Mesodermal cell (in vitro differentiated cells): ENCODE data around the gene PDE4B. TPM values are rescaled to one million over a fixed set of nuclear protein-coding genes. Genes with fewer than 3 reads are reported as not detected.
A peak's percentile ranks its signal among the peaks of the same experiment; 100 is the strongest.

Experiments used
- H3K27ac ChIP-seq: 2 replicates; pipeline ENCODE4 v1.7.0; 2013; ENCODE audit warnings: mild to moderate bottlenecking, low read depth, low read length, moderate library complexity; ENCODE audit not compliant: severe bottlenecking
- H3K36me3 ChIP-seq: 2 replicates; pipeline ENCODE4 v1.7.1; 2013; ENCODE audit warnings: mild to moderate bottlenecking, low read length, moderate library complexity; ENCODE audit not compliant: control insufficient read depth, insufficient read depth
- H3K4me1 ChIP-seq: one replicate; pipeline ENCODE4 v1.7.1; 2013; ENCODE audit warnings: mild to moderate bottlenecking, low read length; ENCODE audit not compliant: insufficient read depth, control insufficient read depth, poor library complexity, severe bottlenecking
- H3K4me3 ChIP-seq: 2 replicates; pipeline ENCODE4 v1.7.0; 2013; ENCODE audit warnings: low read length, control low read depth, mild to moderate bottlenecking; ENCODE audit not compliant: insufficient read depth, poor library complexity, severe bottlenecking; ENCODE audit errors: extremely low read depth
- H3K9me3 ChIP-seq: 2 replicates; pipeline ENCODE4 v1.7.1; 2013; ENCODE audit warnings: mild to moderate bottlenecking, low read length, moderate library complexity; ENCODE audit not compliant: control insufficient read depth
- WGBS, 2 experiments: methylation state at CpG; one replicate each; pipeline ENCODE4 v1.1.5; 2013; ENCODE audit warnings: missing lambda C conversion rate in 2 of 2; ENCODE audit not compliant: insufficient coverage in 2 of 2; 5-methylcytosine and 5-hydroxymethylcytosine counted together
- polyA plus RNA-seq, 2 experiments: library from polyadenylated mRNA; stranded (reverse); fragments of 50-300 nt; gene quantifications; one replicate each; pipeline ENCODE4 v1.2.3, GENCODE V29; 2013

Gene PDE4B
- 24.2 TPM for polyA plus RNA-seq (2013, experiment 1 of 2)
- 19.0 TPM for polyA plus RNA-seq (2013, experiment 2 of 2)

- no peak within 1 kb of the TSS for H3K27ac ChIP-seq
- H3K9me3 ChIP-seq = no peaks in the 10 kb centered on the region
- H3K36me3 ChIP-seq = no peaks in the 10 kb centered on the region
- 0% methylated on average over 34 to 47 of the region's 67 CpGs for WGBS, 2 experiments
- no peaks in the 10 kb centered on the region for H3K4me1 ChIP-seq
- peak within 1 kb of the TSS; percentile 48 for H3K4me3 ChIP-seq
These were observed at the start of gene PDE4B for GRCh38 chr1:65792669-65793358. TSS of gene PDE4B (plus strand) at chr1:65792895.

DNA sequence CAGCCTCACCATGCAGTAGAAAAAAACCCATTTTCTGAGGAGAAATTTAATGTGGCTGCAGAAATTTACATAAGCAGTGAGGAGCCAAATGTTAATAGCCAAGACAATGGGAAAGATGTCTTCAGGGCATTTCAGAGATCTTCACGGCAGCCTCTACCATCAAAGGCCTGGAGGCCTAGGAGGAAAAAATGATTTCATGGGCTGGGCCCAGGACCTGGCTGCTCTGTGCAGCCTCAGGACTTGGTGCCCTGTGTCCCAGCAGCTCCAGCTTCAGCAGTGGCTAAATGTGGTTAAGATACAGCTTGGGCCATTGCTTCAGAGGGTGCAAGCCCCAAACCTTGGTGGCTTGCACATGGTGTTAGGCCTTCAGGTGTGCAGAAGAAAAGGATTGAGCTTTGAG lies 48.0 kb upstream of the PDE4B start:
- 80% methylated on average over 1 of the region's 1 CpG; no CpG with 5 or more reads in 1 of the 2 experiments for WGBS, 2 experiments
- peaks cover 18% of the 10 kb centered on the region for H3K9me3 ChIP-seq
- no peak overlapping the region for H3K4me3 ChIP-seq
- no peaks in the 10 kb centered on the region for H3K36me3 ChIP-seq
- H3K4me1 ChIP-seq = no peaks in the 10 kb centered on the region
- H3K27ac ChIP-seq = no peak overlapping the region

DNA sequence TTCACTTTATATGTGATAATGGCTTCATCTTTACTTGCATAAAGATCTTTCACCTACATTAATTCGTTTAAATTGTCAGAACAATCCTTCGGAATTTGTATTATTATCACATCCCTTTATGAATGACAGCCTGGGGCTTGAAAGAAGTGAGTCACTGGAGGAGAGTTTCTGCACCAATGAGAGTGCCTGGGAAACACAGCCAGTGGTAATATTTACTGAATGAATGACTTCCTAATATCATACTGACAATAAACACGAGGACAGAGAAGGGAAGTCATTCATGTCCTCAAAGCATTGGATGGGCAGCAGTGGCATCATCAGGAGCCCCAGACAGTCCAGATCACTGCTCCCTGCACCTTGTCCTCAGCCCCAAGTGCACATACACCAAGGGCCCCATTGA lies 40.7 kb upstream of the PDE4B start:
- H3K9me3 ChIP-seq = no peaks in the 10 kb centered on the region
- H3K36me3 ChIP-seq = no peaks in the 10 kb centered on the region
- 33% methylated on average over 1 of the region's 3 CpGs; no CpG with 5 or more reads in 1 of the 2 experiments for WGBS, 2 experiments
- H3K4me3 ChIP-seq = no peak overlapping the region
- H3K4me1 ChIP-seq = no peaks in the 10 kb centered on the region
- H3K27ac ChIP-seq = no peak overlapping the region

DNA sequence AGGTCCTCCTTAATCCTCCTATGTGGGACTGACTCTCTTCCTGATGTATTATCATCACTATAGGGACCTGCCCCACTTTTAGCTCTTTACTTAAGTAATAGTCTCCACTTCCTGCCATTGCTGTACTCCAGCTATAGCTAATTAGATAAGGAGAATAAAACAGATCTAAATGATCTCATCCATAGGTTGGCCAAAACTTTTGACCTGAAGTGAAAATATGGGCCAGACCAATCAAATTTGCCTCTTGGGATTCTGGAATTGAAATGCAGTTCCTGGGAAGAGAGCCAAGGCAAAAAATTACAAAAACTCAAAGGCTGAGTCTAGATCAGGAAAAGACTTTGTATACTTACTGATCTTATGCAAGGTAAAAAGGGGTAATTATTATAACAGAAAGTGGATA lies 36.1 kb upstream of the PDE4B start:
- Histone ChIP-seq H3K4me3 (no peak overlapping the region), H3K27ac (no peak overlapping the region), H3K36me3 (no peaks in the 10 kb centered on the region), H3K4me1 (no peaks in the 10 kb centered on the region), H3K9me3 (no peaks in the 10 kb centered on the region)

- no peaks in the 10 kb centered on the region for H3K4me1 ChIP-seq
- no peaks in the 10 kb centered on the region for H3K36me3 ChIP-seq
- H3K4me3 ChIP-seq = no peak overlapping the region
- H3K27ac ChIP-seq = no peak overlapping the region
- 89% methylated on average over 1 of the region's 1 CpG; no CpG with 5 or more reads in 1 of the 2 experiments for WGBS, 2 experiments
- no peaks in the 10 kb centered on the region for H3K9me3 ChIP-seq
These were observed 35.2 kb upstream of the PDE4B start for GRCh38 chr1:65757531-65757930.

- Histone ChIP-seq H3K27ac (no peak overlapping the region), H3K9me3 (no peaks in the 10 kb centered on the region), H3K4me3 (no peak overlapping the region), H3K36me3 (no peaks in the 10 kb centered on the region), H3K4me1 (no peaks in the 10 kb centered on the region)
These were observed 34.6 kb upstream of the PDE4B start for GRCh38 chr1:65758128-65758527.

DNA sequence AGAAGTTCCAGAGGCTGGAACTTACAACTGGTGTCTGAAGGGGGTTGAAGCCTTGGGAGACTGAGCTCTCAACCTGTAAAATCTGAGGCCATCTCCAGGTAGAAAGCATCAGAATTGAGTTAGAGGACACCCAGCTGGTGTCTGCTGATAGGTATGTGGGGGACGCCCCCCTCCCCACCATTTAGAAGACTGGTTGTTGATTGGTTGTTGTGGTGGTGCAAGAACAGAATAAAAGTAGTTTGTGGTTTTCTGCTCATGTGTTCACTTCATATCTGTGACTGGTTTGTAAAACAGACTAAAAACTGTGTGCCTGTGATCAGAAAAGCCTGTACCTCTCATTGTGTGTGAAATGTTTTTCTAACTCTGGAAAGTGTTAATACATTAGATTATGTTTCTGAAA lies 33.2 kb upstream of the PDE4B start:
- Histone ChIP-seq H3K27ac (no peak overlapping the region), H3K4me3 (no peak overlapping the region), H3K9me3 (no peaks in the 10 kb centered on the region), H3K4me1 (no peaks in the 10 kb centered on the region), H3K36me3 (no peaks in the 10 kb centered on the region)
- no CpG with 5 or more reads among the region's 1 CpG for WGBS, 2 experiments

- no peak overlapping the region for H3K27ac ChIP-seq
- no peaks in the 10 kb centered on the region for H3K9me3 ChIP-seq
- H3K4me1 ChIP-seq = no peaks in the 10 kb centered on the region
- H3K4me3 ChIP-seq = no peak overlapping the region
- H3K36me3 ChIP-seq = no peaks in the 10 kb centered on the region
- WGBS, 2 experiments = 83 to 89% methylated on average over 3 to 7 of the region's 8 CpGs
These were observed 30.4 kb upstream of the PDE4B start for GRCh38 chr1:65762081-65762862.

GRCh38 chr1:65764052-65764451 lies 28.6 kb upstream of the PDE4B start:
- no peaks in the 10 kb centered on the region for H3K4me1 ChIP-seq
- no peak overlapping the region for H3K27ac ChIP-seq
- no peaks in the 10 kb centered on the region for H3K9me3 ChIP-seq
- H3K4me3 ChIP-seq = no peak overlapping the region
- no peaks in the 10 kb centered on the region for H3K36me3 ChIP-seq

DNA sequence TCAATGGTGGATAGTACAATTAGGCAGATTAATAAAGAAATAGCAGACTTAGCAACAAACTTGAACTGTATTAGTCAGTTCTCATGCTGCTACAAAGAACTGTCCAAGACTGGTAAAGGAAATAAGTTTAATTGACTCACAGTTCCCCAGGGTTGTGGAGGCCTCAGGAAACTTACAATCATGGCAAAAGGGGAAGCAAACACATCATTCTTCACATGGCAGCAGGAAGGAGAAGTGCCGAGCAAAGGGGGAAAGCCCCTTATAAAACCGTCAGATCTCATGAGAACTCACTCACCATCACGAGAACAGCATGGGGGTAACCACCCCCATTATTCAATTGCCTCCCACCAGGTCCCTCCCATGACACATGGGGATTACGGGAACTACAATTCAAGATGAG lies 27.1 kb upstream of the PDE4B start:
- WGBS, 2 experiments = no CpG with 5 or more reads among the region's 4 CpGs
- Histone ChIP-seq H3K27ac (no peak overlapping the region), H3K4me3 (no peak overlapping the region), H3K9me3 (no peaks in the 10 kb centered on the region), H3K4me1 (no peaks in the 10 kb centered on the region), H3K36me3 (no peaks in the 10 kb centered on the region)

DNA sequence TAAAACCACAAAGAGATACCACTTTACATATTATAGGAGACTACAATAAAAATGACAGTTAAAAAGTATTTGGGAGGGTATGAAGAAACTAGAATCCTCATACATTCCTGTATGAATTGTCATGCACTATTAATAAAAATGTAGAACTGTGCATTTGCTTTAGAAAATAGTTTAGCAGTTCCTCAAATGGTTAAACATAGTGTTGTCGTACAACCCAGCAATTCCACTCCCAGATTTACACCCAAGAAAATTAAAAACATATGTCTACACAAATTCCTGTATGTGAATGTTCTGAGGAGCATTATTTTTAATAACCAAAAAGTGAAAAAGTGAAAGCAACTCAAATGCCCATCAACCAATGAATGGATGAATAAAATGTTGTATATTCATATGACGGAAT lies 23.1 kb upstream of the PDE4B start:
- Histone ChIP-seq H3K36me3 (no peaks in the 10 kb centered on the region), H3K4me3 (no peak overlapping the region), H3K27ac (no peak overlapping the region), H3K4me1 (no peaks in the 10 kb centered on the region), H3K9me3 (no peaks in the 10 kb centered on the region)
- WGBS, 2 experiments = 83% methylated on average over 1 of the region's 2 CpGs
